Stimulated activated CD4-positive, alpha-beta T cell treated with anti-CD3 and anti-CD28 coated beads, TNF-alpha, amount 100 ng/mL, for 48 hours (primary cell): ENCODE results near the gene NELFA.
"Not testable (repeated sequence)": the region's sequence is repeated elsewhere in the genome, so short reads cannot be mapped to it uniquely, and the experiment has no call there.

Source experiments
- DNase-seq, 3 donors: peaks; one replicate each; pipeline ENCODE4 v3.0.0-alpha.2; 2020; ENCODE audit warnings: low read depth in 3 of 3

NELFA gene

GRCh38 chr4:1993718-1994516, 14.9 kb downstream of the NELFA start:
- not testable (repeated sequence) for DNase-seq

- DNase-seq = no peak
These were observed 15.6 kb downstream of the NELFA start for GRCh38 chr4:1993169-1993516.

- no peak for DNase-seq
These were observed 16.2 kb downstream of the NELFA start for GRCh38 chr4:1992468-1993168.

- DNase-seq = no peak
These were observed 17.0 kb downstream of the NELFA start for GRCh38 chr4:1991596-1992434.

GRCh38 chr4:1991087-1991486, 17.7 kb downstream of the NELFA start:
- DNase-seq = no peak

GRCh38 chr4:1990676-1991075, 18.1 kb downstream of the NELFA start:
- DNase-seq = no peak

- DNase-seq = no peak
These were observed 18.5 kb downstream of the NELFA start for GRCh38 chr4:1990348-1990645.

GRCh38 chr4:1989533-1990347, 19.0 kb downstream of the NELFA start:
- no peak for DNase-seq

GRCh38 chr4:1988327-1988724, 20.4 kb downstream of the NELFA start:
- DNase-seq = no peak

- no peak for DNase-seq
These were observed 20.9 kb downstream of the NELFA start for GRCh38 chr4:1987721-1988326.

GRCh38 chr4:1987296-1987695, 21.5 kb downstream of the NELFA start:
- no peak for DNase-seq

GRCh38 chr4:1986578-1987210, 22.1 kb downstream of the NELFA start:
- no peak for DNase-seq

GRCh38 chr4:1985780-1986577, 22.8 kb downstream of the NELFA start:
- no peak for DNase-seq

- DNase-seq = no peak
These were observed 23.5 kb downstream of the NELFA start for GRCh38 chr4:1985294-1985693.

- no peak for DNase-seq
These were observed 24.2 kb downstream of the NELFA start for GRCh38 chr4:1984406-1985191.

GRCh38 chr4:1983846-1984405, 24.8 kb downstream of the NELFA start:
- no peak for DNase-seq

GRCh38 chr4:1983053-1983845, 25.5 kb downstream of the NELFA start:
- no peak for DNase-seq
